ENCODE measurements around the gene SCNM1. TPM values are rescaled to one million over a fixed set of nuclear protein-coding genes. Genes with fewer than 3 reads are reported as not detected.

The SCNM1 gene
- total RNA-seq, 4 donors from 2014 or later: 11.2 to 39.3 (median 21.4) TPM

DNA sequence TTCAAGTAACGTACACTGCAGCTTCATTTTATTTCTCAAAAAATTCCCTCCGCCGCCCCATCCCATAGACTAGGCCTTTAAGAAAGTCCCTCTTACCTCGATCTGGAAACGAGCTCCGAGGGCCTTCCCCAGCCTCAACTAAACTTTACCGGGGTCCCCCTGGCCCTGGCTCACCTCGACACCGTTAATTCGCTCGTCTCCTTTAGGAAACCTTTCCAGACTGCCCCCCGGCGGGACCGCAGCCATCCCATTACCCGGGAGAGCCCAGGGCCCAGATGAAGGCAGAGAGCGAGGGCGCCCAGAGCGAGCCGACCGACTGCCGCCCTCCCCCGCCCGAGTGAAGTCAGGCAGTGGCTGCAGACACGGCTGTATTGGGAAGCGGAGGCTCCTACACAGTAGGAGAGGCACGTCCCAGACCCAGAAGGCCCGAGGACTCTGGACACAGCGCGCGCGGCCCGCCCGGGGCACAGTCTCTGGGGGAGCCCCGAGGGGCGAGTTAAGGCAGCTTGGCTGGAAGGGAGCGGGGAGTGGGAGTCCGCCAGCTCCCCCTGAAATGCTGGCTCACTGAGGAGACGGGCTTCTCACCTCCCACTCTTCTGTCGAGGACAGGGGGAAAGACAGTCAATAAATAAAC is 34.1 kb upstream of the SCNM1 start:
- no peaks in the 10 kb centered on the region for H3K27me3 ChIP-seq
- TF ChIP-seq POLR2A (IDR thresholded peaks at IDR 0.05; ENCODE audit: low read depth) (no peak), EP300 (IDR thresholded peaks at IDR 0.05) (no peak), POLR2AphosphoS5 (IDR thresholded peaks at IDR 0.05) (no peak)
- TF ChIP-seq, protein P1, sequence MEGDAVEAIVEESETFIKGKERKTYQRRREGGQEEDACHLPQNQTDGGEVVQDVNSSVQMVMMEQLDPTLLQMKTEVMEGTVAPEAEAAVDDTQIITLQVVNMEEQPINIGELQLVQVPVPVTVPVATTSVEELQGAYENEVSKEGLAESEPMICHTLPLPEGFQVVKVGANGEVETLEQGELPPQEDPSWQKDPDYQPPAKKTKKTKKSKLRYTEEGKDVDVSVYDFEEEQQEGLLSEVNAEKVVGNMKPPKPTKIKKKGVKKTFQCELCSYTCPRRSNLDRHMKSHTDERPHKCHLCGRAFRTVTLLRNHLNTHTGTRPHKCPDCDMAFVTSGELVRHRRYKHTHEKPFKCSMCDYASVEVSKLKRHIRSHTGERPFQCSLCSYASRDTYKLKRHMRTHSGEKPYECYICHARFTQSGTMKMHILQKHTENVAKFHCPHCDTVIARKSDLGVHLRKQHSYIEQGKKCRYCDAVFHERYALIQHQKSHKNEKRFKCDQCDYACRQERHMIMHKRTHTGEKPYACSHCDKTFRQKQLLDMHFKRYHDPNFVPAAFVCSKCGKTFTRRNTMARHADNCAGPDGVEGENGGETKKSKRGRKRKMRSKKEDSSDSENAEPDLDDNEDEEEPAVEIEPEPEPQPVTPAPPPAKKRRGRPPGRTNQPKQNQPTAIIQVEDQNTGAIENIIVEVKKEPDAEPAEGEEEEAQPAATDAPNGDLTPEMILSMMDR (IDR thresholded peaks at IDR 0.05): no peak
- WGBS: 48% methylated on average over 38 of the region's 39 CpGs
- no peak for DNase-seq (ENCODE audit: extremely low spot score)
- peak overlapping the region; percentile 71 to 81 (median 74) for H3K27ac ChIP-seq (replicated peaks in 1 of 4)
- H3K9me3 ChIP-seq: no peaks in the 10 kb centered on the region
- intact Hi-C loops (cut with DNase I): no loop called here
- H3K4me3 ChIP-seq: peak overlapping the region; percentile 48 to 61 (median 52)
- peaks cover 0 to 30% (median 22%) of the 10 kb centered on the region in 4 donors for H3K4me1 ChIP-seq
- peaks cover 0 to 39% (median 28%) of the 10 kb centered on the region in 4 donors for H3K36me3 ChIP-seq

DNA sequence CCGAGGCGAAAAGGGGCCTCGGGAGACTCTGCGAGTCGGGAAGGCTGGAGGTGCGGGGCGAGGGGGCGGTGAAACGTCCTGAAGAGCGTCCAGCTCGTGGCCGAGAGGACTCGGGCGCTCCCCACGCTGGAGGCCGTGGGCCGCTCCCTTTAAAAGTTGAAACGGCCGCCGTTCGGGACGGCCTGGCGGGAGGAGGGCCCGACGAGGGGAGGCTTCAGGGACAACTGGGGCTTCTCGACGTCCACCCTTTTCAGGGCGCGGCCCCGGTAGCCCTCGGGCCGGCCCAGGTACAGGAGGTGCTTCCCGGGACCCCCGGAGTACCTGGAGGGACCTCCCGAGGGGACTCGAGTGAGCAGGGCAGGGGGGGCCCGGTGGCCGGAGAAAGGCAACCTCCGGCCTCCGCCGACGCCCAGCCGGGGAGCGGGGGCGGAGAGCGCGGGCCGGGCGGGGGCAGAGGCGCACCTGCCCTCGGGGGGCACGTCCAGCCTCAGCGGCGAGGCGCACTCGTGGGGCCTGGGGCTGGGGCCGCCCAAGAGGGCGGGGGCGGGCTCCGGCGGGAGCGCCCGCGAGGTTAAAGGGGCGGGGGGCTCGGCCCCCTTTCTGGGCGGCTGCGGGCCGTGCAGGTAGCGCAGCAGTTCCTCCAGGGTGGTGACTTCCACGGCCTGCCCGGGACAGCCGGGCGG is 33.5 kb upstream of the SCNM1 start:
- no peaks in the 10 kb centered on the region for H3K9me3 ChIP-seq
- intact Hi-C loops (cut with DNase I): no loop called here
- H3K27ac ChIP-seq (replicated peaks in 1 of 4): peak overlapping the region; percentile 71 to 81 (median 74)
- H3K36me3 ChIP-seq: peaks cover 0 to 44% (median 33%) of the 10 kb centered on the region in 4 donors
- no peaks in the 10 kb centered on the region for H3K27me3 ChIP-seq
- TF ChIP-seq, protein P1 (IDR thresholded peaks at IDR 0.05): no peak
- TF ChIP-seq POLR2A (IDR thresholded peaks at IDR 0.05; ENCODE audit: low read depth): no peak
- no peak for TF ChIP-seq POLR2AphosphoS5 (IDR thresholded peaks at IDR 0.05)
- TF ChIP-seq EP300 (IDR thresholded peaks at IDR 0.05): no peak
- peaks cover 0 to 30% (median 22%) of the 10 kb centered on the region in 4 donors for H3K4me1 ChIP-seq
- WGBS: 73% methylated on average over 34 of the region's 74 CpGs
- H3K4me3 ChIP-seq: peak overlapping the region; percentile 48 to 61 (median 52)
- no peak for DNase-seq (ENCODE audit: extremely low spot score)

DNA sequence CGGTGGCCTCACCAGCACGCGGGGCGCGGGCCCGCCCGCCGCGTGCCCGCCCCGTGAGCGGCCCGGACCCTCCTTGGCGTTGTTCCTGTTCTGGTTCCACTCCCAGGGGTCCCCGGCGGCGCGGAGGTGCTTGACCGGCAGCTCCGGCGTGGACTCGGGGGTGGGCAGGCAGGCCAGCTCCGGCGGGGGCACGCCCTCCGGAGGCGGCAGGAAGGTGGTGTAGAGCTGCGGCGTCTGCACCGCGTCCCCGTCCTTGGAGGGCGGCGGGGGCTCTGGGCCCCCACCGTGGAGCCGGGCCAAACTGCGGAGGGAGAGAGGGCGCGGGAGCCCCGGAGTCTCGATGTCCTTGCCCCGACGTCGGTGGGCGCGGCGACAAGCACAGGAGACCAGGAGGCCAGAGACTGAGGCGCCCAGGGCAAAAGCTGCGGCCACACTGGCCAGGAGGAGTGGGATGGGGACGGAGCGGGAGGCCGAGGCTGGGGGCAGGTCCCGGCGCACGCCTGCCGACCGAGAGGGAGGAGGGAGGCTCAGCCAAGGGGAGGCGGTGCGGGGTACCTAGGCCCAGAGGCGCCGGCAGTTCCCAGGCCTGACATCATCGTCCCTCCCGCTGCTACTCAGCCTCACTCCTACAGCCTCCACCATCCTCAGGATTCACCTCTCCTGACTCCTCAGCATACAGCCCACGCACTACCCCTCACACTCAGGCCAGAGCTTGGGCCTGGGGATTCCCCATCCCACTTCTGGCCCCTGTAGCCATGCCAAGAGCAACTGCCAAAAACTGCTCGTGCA is 32.7 kb upstream of the SCNM1 start:
- Histone ChIP-seq H3K4me3 (no peak overlapping the region), H3K36me3 (peaks cover 0 to 52% (median 40%) of the 10 kb centered on the region in 4 donors), H3K27me3 (no peaks in the 10 kb centered on the region), H3K27ac (replicated peaks in 1 of 4) (peak overlapping the region in 1 of 4 donors; percentile 71), H3K9me3 (no peaks in the 10 kb centered on the region), H3K4me1 (peaks cover 0 to 30% (median 22%) of the 10 kb centered on the region in 4 donors)
- 75% methylated on average over 48 of the region's 65 CpGs for WGBS
- intact Hi-C loops (cut with DNase I): no loop called here
- no peak for DNase-seq (ENCODE audit: extremely low spot score)
- TF ChIP-seq, protein P1 (IDR thresholded peaks at IDR 0.05): no peak
- no peak for TF ChIP-seq POLR2A (IDR thresholded peaks at IDR 0.05; ENCODE audit: low read depth)
- no peak for TF ChIP-seq EP300 (IDR thresholded peaks at IDR 0.05)
- TF ChIP-seq POLR2AphosphoS5 (IDR thresholded peaks at IDR 0.05): no peak

DNA sequence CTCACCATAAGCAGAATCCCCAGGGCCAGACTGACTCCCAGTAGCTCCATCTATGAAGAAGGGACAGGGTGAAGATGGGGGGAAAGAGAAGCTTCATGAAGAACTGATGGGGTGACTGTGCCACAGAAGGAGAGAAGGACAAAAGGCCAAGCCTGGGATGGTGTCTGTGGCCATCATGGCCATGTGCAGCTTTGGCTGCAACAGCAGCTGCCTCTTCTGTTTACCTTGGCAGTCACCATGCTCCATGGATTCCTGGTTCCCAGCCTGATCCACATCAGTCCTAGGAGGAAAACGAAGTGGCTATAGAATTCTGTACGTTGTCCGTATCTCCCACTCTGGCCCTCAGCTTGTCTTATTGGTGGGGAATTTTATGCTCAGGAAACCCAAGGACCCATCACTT is 31.5 kb upstream of the SCNM1 start:
- H3K9me3 ChIP-seq: no peaks in the 10 kb centered on the region
- intact Hi-C loops (cut with DNase I): no loop called here
- 61% methylated on average over 3 of the region's 3 CpGs for WGBS
- H3K27ac ChIP-seq (replicated peaks in 1 of 4): no peak overlapping the region
- TF ChIP-seq POLR2A (IDR thresholded peaks at IDR 0.05; ENCODE audit: low read depth): no peak
- TF ChIP-seq, protein P1 (IDR thresholded peaks at IDR 0.05): no peak
- TF ChIP-seq POLR2AphosphoS5 (IDR thresholded peaks at IDR 0.05): no peak
- no peak for DNase-seq (ENCODE audit: extremely low spot score)
- H3K36me3 ChIP-seq: peaks cover 0 to 60% (median 50%) of the 10 kb centered on the region in 4 donors
- no peaks in the 10 kb centered on the region for H3K27me3 ChIP-seq
- peaks cover 0 to 30% (median 22%) of the 10 kb centered on the region in 4 donors for H3K4me1 ChIP-seq
- H3K4me3 ChIP-seq: no peak overlapping the region

All from esophagus muscularis mucosa (tissue), 4 donors.